Activated CD4-positive, alpha-beta T cell treated with anti-CD3 and anti-CD28 coated beads, Interleukin-2, amount 10 ng/mL, durations not matched to agents 7 days and 5 days (primary cell): Measurements from ENCODE around the gene OR2B6. TPM values are rescaled to one million over a fixed set of nuclear protein-coding genes. Genes with fewer than 3 reads are reported as not detected.

ENCODE experiments used
- CTCF ChIA-PET: fragments of 350-600 bp; sonication (Branson Sonifier 250); formaldehyde crosslinking; loops from one replicate; lab custom pipeline; 2021; ENCODE audit warnings: antibody characterized with exemption; lab: Charles Lee
- POLR2A ChIA-PET: fragments of 350-600 bp; sonication (Branson Sonifier 250); formaldehyde crosslinking; loops from one replicate; lab custom pipeline; 2021; ENCODE audit warnings: antibody characterized with exemption; lab: Charles Lee
- DNase-seq: peaks from one replicate; pipeline ENCODE4 v3.0.0-alpha.2; 2020
- H3K27ac Mint-ChIP-seq: one replicate; pipeline ENCODE4 v1.8.0; 2021; ENCODE audit warnings: mild to moderate bottlenecking, moderate library complexity, mixed read lengths
- H3K27me3 Mint-ChIP-seq: one replicate; pipeline ENCODE4 v1.8.0; 2021; ENCODE audit warnings: mixed read lengths
- H3K36me3 Mint-ChIP-seq: one replicate; pipeline ENCODE4 v1.8.0; 2021; ENCODE audit warnings: low read depth, mixed read lengths
- H3K4me1 Mint-ChIP-seq: one replicate; pipeline ENCODE4 v1.8.0; 2021; ENCODE audit warnings: mixed read lengths
- H3K4me3 Mint-ChIP-seq: one replicate; pipeline ENCODE4 v1.8.0; 2021; ENCODE audit warnings: mild to moderate bottlenecking, moderate library complexity, mixed read lengths
- H3K9me3 Mint-ChIP-seq: one replicate; pipeline ENCODE4 v1.8.0; 2021; ENCODE audit warnings: mixed read lengths
- total RNA-seq, 2 experiments: library from RNA; stranded (reverse); gene quantifications; one replicate each; pipeline ENCODE4 v1.2.3, GENCODE V29; 2021

The OR2B6 gene
- total RNA-seq, 2 experiments from 2014 or later, result not detected

DNA sequence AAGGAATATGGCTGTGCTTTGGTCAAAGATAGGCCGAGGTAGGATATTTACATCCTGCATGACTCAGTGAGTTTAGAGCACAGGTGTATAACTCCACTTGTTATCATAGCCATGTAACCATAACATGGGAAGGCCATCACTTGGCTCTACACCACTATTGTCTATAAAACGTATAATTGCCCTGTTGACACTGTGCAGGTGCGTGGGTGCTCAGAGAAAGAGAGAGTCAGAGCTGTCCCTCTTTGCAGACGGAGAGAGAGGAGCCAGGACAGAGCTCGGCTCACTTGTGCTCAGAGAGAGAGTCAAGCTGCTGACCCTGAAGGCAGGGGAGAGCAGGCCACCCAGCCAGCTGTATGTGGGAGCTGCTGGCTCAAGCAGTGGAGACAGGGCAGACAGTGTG lies 46.0 kb downstream of the OR2B6 start:
- peaks cover 6% of the 10 kb centered on the region for H3K27me3 Mint-ChIP-seq
- H3K9me3 Mint-ChIP-seq, result no peaks in the 10 kb centered on the region
- no peak overlapping the region for H3K4me3 Mint-ChIP-seq
- no peak for DNase-seq
- H3K36me3 Mint-ChIP-seq, result no peaks in the 10 kb centered on the region
- ChIA-PET CTCF (no interaction called here), POLR2A (no interaction called here)
- no peak overlapping the region for H3K27ac Mint-ChIP-seq
- H3K4me1 Mint-ChIP-seq, result no peaks in the 10 kb centered on the region

DNA sequence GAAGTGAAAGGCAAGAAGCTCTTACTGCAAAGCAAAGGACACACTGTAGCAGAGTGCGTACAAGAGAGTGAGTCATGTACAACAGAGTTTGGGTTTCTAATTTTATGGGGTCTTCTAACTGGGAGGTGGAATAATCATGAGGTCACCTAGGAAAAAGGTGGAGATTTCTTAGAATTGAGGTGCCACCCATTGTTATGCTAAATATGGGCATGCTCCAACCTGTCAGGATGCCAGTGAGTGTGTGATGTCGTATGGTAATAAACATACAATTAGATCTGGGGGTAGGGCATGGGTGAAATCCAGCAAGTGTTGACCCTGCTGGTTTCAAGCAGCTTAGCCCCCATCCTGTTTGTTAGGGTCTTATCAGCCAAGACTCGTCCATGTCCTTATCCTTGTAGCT lies 46.6 kb downstream of the OR2B6 start:
- ChIA-PET CTCF (no interaction called here), POLR2A (no interaction called here)
- peaks cover 10% of the 10 kb centered on the region for H3K27me3 Mint-ChIP-seq
- H3K4me1 Mint-ChIP-seq, result no peaks in the 10 kb centered on the region
- no peak for DNase-seq
- H3K4me3 Mint-ChIP-seq, result no peak overlapping the region
- no peaks in the 10 kb centered on the region for H3K36me3 Mint-ChIP-seq
- H3K9me3 Mint-ChIP-seq, result no peaks in the 10 kb centered on the region
- no peak overlapping the region for H3K27ac Mint-ChIP-seq

DNA sequence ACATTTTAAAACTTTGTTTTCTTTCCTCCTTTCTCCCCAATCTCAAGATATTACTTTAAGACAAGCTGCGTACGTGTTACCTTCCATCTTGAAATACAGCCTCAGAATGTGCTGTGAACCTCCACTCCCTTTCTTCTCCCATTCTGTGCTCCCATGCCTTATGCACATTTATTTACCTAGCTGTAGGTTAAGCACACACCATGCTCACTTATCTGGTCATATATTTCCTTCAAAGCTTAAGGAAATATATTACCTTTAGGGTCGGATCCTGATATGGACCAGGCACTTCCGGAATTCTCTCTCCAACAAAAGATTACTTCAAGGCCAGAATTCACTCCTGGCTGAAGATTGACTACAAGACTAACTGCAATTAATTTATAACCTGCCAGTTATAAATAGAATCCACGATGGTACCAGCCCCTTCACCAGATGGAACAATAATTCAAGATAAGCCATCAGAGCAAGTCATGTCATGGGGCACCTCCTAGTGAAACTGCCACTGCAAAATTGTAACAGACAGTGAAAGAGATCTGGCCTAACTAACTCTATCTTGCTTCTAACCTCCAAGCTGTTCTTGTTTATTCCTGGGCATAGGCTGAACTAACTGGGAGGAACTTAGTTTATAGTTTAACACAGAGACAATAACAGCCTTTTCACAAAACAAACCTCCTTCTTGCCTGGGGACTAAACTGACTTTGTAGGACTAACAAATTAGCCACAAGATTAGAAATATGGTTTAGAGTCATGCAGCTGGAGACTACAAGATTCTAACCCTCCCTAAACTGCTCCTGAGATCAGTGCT lies 47.5 kb downstream of the OR2B6 start:
- DNase-seq, result no peak
- H3K36me3 Mint-ChIP-seq, result no peaks in the 10 kb centered on the region
- no peaks in the 10 kb centered on the region for H3K9me3 Mint-ChIP-seq
- CTCF ChIA-PET, result no interaction called here
- H3K27ac Mint-ChIP-seq, result no peak overlapping the region
- peaks cover 8% of the 10 kb centered on the region for H3K27me3 Mint-ChIP-seq
- no peaks in the 10 kb centered on the region for H3K4me1 Mint-ChIP-seq
- H3K4me3 Mint-ChIP-seq, result no peak overlapping the region
- POLR2A ChIA-PET, result no interaction called here

DNA sequence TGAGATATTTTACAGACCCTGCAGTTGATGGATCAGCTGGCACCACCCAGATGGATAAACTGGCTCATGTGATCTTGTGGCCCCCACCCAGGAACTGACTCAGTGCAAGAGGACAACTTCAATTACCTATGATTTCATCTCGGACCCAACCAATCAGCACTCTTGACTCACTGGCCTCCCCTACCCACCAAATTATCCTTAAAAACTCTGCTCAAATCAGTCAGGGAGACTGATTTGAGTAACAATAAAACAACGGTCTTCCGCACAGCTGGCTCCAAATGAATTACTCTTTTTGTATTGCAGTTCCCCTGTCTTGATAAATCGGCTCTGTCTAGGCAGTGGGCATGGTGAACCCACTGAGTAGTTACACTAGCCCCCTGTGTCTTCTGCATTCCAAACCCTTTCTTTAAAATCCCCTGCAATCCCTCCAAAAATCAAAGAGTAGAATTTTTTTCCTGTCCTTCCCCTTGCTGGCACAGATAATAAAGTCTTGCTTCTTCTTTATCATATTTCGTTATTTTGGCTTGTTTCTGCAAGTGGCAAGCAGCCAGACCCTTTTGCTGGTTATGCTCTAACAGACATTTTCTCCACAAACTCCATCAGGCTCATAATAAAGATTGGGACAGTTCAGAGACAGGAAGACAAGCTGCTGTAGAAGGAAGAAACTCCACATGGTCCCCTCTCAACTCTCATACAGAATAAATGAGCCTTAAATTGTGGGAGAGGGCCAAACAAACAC lies 48.3 kb downstream of the OR2B6 start:
- Mint-ChIP-seq H3K4me1 (no peaks in the 10 kb centered on the region), H3K4me3 (no peak overlapping the region), H3K36me3 (no peaks in the 10 kb centered on the region), H3K27me3 (peaks cover 8% of the 10 kb centered on the region), H3K27ac (no peak overlapping the region), H3K9me3 (no peaks in the 10 kb centered on the region)
- CTCF ChIA-PET, result no interaction called here
- DNase-seq, result no peak
- POLR2A ChIA-PET, result no interaction called here

DNA sequence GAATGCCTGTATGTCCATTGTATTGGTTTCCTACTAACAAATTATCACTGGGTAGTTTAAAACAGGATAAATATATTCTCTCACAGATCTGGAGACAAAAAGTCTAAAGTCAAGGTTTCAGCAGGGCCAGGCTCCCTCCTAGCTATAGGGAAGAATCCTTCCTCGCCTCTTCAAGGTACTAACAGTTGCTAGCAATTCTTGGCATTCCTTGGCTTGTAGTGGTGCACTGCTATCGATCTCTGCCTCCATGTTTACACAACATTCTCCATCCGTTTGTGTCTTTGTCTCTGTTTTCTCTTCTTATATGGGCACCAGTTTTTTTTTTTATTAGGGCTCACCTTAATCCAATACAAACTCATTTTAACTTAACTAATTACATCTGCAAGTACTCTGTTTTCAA lies 48.9 kb downstream of the OR2B6 start:
- Mint-ChIP-seq H3K4me1 (peaks cover 1% of the 10 kb centered on the region), H3K36me3 (no peaks in the 10 kb centered on the region), H3K27me3 (peaks cover 8% of the 10 kb centered on the region), H3K9me3 (no peaks in the 10 kb centered on the region), H3K4me3 (no peak overlapping the region), H3K27ac (no peak overlapping the region)
- ChIA-PET CTCF (no interaction called here), POLR2A (no interaction called here)
- DNase-seq, result no peak

Other genes starting within 250 kb of the OR2B6 start
- not detected for gene OR2B2, start 44.8 kb upstream of the OR2B6 start, total RNA-seq
- under 1 TPM; 0.54 to 0.77 TPM for gene ZNF165, start 123.3 kb downstream of the OR2B6 start, total RNA-seq
- gene ZSCAN16, start 167.4 kb downstream of the OR2B6 start, total RNA-seq, result 1 to 10 TPM; 3.2 to 5.5 TPM
- gene ZKSCAN8, start 184.6 kb downstream of the OR2B6 start, total RNA-seq, result 10 to 100 TPM; 18.6 to 22.2 TPM